H9 (cell line): Measurements from ENCODE around the gene B3GLCT. TPM values are rescaled to one million over a fixed set of nuclear protein-coding genes. Genes with fewer than 3 reads are reported as not detected.

Source experiments
- DNase-seq: peaks from one replicate; pipeline ENCODE4 v3.0.0-alpha.2; 2017
- H2AFZ ChIP-seq: one replicate; pipeline ENCODE4 v1.6.1; 2013; ENCODE audit warnings: mild to moderate bottlenecking, low read length, control low read depth, moderate library complexity
- H2AK5ac ChIP-seq: 2 replicates; pipeline ENCODE4 v1.6.1; 2013; ENCODE audit warnings: low read length, control low read depth, mixed read lengths; ENCODE audit not compliant: insufficient read length
- H2BK120ac ChIP-seq: one replicate; pipeline ENCODE4 v1.6.1; 2013; ENCODE audit warnings: low read depth, mild to moderate bottlenecking, low read length, control low read depth, inconsistent platforms; ENCODE audit not compliant: poor library complexity, severe bottlenecking
- H2BK12ac ChIP-seq: 2 replicates; pipeline ENCODE4 v1.6.1; 2013; ENCODE audit warnings: low read length, control low read depth, mixed read lengths, low read depth; ENCODE audit not compliant: insufficient read length
- H2BK15ac ChIP-seq: 2 replicates; pipeline ENCODE4 v1.6.1; 2013; ENCODE audit warnings: low read depth, low read length, control low read depth
- H2BK20ac ChIP-seq: one replicate; pipeline ENCODE4 v1.6.1; 2013; ENCODE audit warnings: low read depth, mild to moderate bottlenecking, low read length, control low read depth, inconsistent platforms; ENCODE audit not compliant: poor library complexity, severe bottlenecking
- H2BK5ac ChIP-seq: 2 replicates; pipeline ENCODE4 v1.6.1; 2013; ENCODE audit warnings: low read length, control low read depth, mixed read lengths; ENCODE audit not compliant: insufficient read length
- H3K14ac ChIP-seq: 2 replicates; pipeline ENCODE4 v1.6.1; 2013; ENCODE audit warnings: low read length, control low read depth; ENCODE audit not compliant: insufficient read depth
- H3K18ac ChIP-seq: 2 replicates; pipeline ENCODE4 v1.6.1; 2013; ENCODE audit warnings: low read depth, mild to moderate bottlenecking, mixed read lengths, low read length, control low read depth; ENCODE audit not compliant: insufficient read length
- H3K23ac ChIP-seq: 2 replicates; pipeline ENCODE4 v1.6.1; 2013; ENCODE audit warnings: low read length, control low read depth, mixed read lengths, low read depth; ENCODE audit not compliant: insufficient read length
- H3K23me2 ChIP-seq: 2 replicates; pipeline ENCODE4 v1.6.1; 2013; ENCODE audit warnings: low read depth, mild to moderate bottlenecking, mixed read lengths, low read length, control low read depth; ENCODE audit not compliant: insufficient read length, poor library complexity, severe bottlenecking
- H3K27ac ChIP-seq: 2 replicates; pipeline ENCODE4 v1.5.1; 2013; ENCODE audit warnings: low read length, control low read depth, mixed read lengths, low read depth; ENCODE audit not compliant: insufficient read length
- H3K27me3 ChIP-seq: 2 replicates; pipeline ENCODE4 v1.6.1; 2013; ENCODE audit warnings: low read length, control low read depth, inconsistent platforms; ENCODE audit not compliant: insufficient read depth
- H3K4ac ChIP-seq: 2 replicates; pipeline ENCODE4 v1.6.1; 2013; ENCODE audit warnings: low read depth, mild to moderate bottlenecking, control low read depth, inconsistent platforms, low read length, moderate library complexity
- H3K4me1 ChIP-seq: 2 replicates; pipeline ENCODE4 v1.6.1; 2013; ENCODE audit warnings: low read length, control low read depth, inconsistent platforms; ENCODE audit not compliant: insufficient read depth
- H3K4me2 ChIP-seq: 2 replicates; pipeline ENCODE4 v1.6.1; 2013; ENCODE audit warnings: low read length, control low read depth, mixed read lengths; ENCODE audit not compliant: insufficient read length, insufficient read depth
- H3K56ac ChIP-seq: 2 replicates; pipeline ENCODE4 v1.6.1; 2013; ENCODE audit warnings: low read depth, mild to moderate bottlenecking, mixed read lengths, low read length, control low read depth; ENCODE audit not compliant: insufficient read length
- H3K79me1 ChIP-seq: 2 replicates; pipeline ENCODE4 v1.6.1; 2013; ENCODE audit warnings: low read depth, mild to moderate bottlenecking, moderate library complexity, low read length, control low read depth, inconsistent platforms; ENCODE audit not compliant: insufficient read depth, poor library complexity, severe bottlenecking
- H3K79me2 ChIP-seq: 2 replicates; pipeline ENCODE4 v1.6.1; 2013; ENCODE audit warnings: low read length, control low read depth, inconsistent platforms; ENCODE audit not compliant: insufficient read depth
- H3K9ac ChIP-seq: 2 replicates; pipeline ENCODE4 v1.6.1; 2013; ENCODE audit warnings: low read length, control low read depth, mixed read lengths; ENCODE audit not compliant: insufficient read length; ENCODE audit errors: extremely low read depth
- H3K9me3 ChIP-seq: one replicate; pipeline ENCODE4 v1.6.1; 2013; ENCODE audit warnings: low read depth, low read length, inconsistent platforms; ENCODE audit not compliant: control insufficient read depth
- H3T11ph ChIP-seq: one replicate; pipeline ENCODE4 v1.6.1; 2013; ENCODE audit warnings: mild to moderate bottlenecking, low read length, control low read depth, inconsistent platforms
- H4K20me1 ChIP-seq: one replicate; pipeline ENCODE4 v1.6.1; 2013; ENCODE audit not compliant: control insufficient read depth, insufficient read length, insufficient read depth
- H4K5ac ChIP-seq: 2 replicates; pipeline ENCODE4 v1.6.1; 2013; ENCODE audit warnings: low read depth, mild to moderate bottlenecking, mixed read lengths, low read length, control low read depth; ENCODE audit not compliant: insufficient read length
- H4K8ac ChIP-seq: replicated peaks from 2 replicates; pipeline ENCODE4 v1.6.1; 2013; ENCODE audit warnings: low read length, control low read depth, mixed read lengths, low read depth; ENCODE audit not compliant: insufficient read length
- H4K91ac ChIP-seq: 2 replicates; pipeline ENCODE4 v1.6.1; 2013; ENCODE audit warnings: low read depth, mild to moderate bottlenecking, moderate library complexity, mixed read lengths, low read length, control low read depth; ENCODE audit not compliant: insufficient read length
- H3K27ac Mint-ChIP-seq, 3 experiments: 2 replicates in 2 of 3; 3 replicates in 1 of 3; pipeline ENCODE4 v1.8.0; 2020 to 2021; ENCODE audit warnings: mixed read lengths in 3 of 3, mild to moderate bottlenecking in 1 of 3, moderate library complexity in 1 of 3
- H3K27me3 Mint-ChIP-seq: 2 replicates; pipeline ENCODE4 v1.8.0; 2021; ENCODE audit warnings: low read depth, mild to moderate bottlenecking, moderate library complexity, mixed read lengths
- H3K36me3 Mint-ChIP-seq, 3 experiments: 2 replicates in 2 of 3; 3 replicates in 1 of 3; pipeline ENCODE4 v1.8.0; 2020 to 2021; ENCODE audit warnings: low read depth in 3 of 3, mixed read lengths in 3 of 3; ENCODE audit not compliant: insufficient read depth in 1 of 3
- H3K4me1 Mint-ChIP-seq, 2 experiments: 2 replicates each; pipeline ENCODE4 v1.8.0; 2020; ENCODE audit warnings: mixed read lengths in 2 of 2
- H3K4me3 Mint-ChIP-seq, 2 experiments: 2 replicates in 1 of 2; 3 replicates in 1 of 2; pipeline ENCODE4 v1.8.0; 2020 to 2021; ENCODE audit warnings: mild to moderate bottlenecking in 2 of 2, mixed read lengths in 2 of 2, moderate library complexity in 1 of 2
- H3K9me3 Mint-ChIP-seq, 2 experiments: 2 replicates in 1 of 2; 3 replicates in 1 of 2; pipeline ENCODE4 v1.8.0; 2020; ENCODE audit warnings: mild to moderate bottlenecking in 2 of 2, mixed read lengths in 2 of 2, moderate library complexity in 1 of 2
- WGBS: extraction: QIAGEN DNeasy Blood & Tissue Kit; methylation state at CpG from one replicate; pipeline ENCODE4 v1.1.7; 2013; ENCODE audit warnings: missing lambda C conversion rate, low lambda C conversion rate, mixed read lengths; ENCODE audit not compliant: insufficient read length; ENCODE audit errors: extremely low coverage; 5-methylcytosine and 5-hydroxymethylcytosine counted together
- total RNA-seq: library from RNA; stranded (reverse); gene quantifications from 2 replicates; pipeline ENCODE4 v1.2.1, GENCODE V29; 2021
- TF ChIP-seq, protein P1 (sequence below): fragments of 200-600 bp; sonication (generic); conservative IDR thresholded peaks from 3 replicates; pipeline ENCODE4 v1.8.0; 2021; ENCODE audit warnings: antibody characterized with exemption, mild to moderate bottlenecking

The B3GLCT gene
- total RNA-seq, 1 experiment from 2014 or later: 5.4 TPM

DNA sequence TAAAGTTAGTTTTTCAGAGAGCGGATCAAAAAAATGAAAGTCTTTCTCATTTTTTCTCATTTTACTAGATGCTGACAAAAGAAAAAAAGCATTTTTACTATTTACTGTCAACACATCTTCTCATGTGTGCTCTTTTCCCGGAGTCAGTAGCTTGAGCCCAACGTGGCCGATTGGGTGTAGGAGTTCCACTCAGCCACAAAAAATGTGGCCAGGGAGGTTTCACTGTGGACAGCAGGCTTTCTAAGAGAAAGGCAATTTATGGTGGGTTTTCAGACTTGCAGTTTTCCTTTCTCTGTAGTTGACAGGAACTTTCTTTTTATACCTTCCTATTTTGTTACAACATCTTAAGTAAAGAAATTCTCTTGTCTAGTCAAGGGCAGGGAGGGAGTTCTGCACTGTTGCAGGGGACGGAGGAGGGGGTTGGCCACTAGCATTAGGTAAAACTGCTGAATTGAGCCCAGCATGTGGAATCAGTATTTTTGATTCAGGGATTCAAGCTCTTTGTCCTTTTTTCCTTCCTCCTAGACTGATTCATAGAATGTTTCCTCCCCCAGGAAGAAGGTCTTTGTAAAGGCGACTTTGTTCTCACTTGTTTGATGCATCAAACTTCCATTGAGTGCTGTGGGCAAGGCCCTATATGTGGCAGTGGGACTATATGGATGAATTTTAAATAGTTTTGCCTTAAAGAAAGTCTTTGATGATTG lies 123.1 kb downstream of the B3GLCT start:
- Histone ChIP-seq H3K23ac (no peak overlapping the region), H2BK5ac (no peak overlapping the region), H4K8ac (no peak overlapping the region), H3K9ac (no peak overlapping the region), H3K27ac (no peak overlapping the region), H4K5ac (no peak overlapping the region), H3T11ph (no peak overlapping the region), H3K18ac (no peak overlapping the region), H3K4me2 (no peak overlapping the region), H3K14ac (no peak overlapping the region), H3K9me3 (no peaks in the 10 kb centered on the region), H4K91ac (no peak overlapping the region), H2BK15ac (no peak overlapping the region), H3K79me2 (no peaks in the 10 kb centered on the region), H2BK12ac (no peak overlapping the region), H3K79me1 (no peaks in the 10 kb centered on the region), H3K4me1 (no peaks in the 10 kb centered on the region; the same call in 1 of the 2 replicates), H3K4ac (no peak overlapping the region), H3K27me3 (no peaks in the 10 kb centered on the region), H2AK5ac (no peak overlapping the region), H4K20me1 (no peaks in the 10 kb centered on the region), H3K23me2 (no peaks in the 10 kb centered on the region), H2AFZ (no peak overlapping the region), H2BK120ac (no peak overlapping the region), H3K56ac (no peak overlapping the region), H2BK20ac (no peak overlapping the region)
- H3K27ac Mint-ChIP-seq: no peak overlapping the region; a peak in 1 of 7 replicates
- TF ChIP-seq, protein P1, sequence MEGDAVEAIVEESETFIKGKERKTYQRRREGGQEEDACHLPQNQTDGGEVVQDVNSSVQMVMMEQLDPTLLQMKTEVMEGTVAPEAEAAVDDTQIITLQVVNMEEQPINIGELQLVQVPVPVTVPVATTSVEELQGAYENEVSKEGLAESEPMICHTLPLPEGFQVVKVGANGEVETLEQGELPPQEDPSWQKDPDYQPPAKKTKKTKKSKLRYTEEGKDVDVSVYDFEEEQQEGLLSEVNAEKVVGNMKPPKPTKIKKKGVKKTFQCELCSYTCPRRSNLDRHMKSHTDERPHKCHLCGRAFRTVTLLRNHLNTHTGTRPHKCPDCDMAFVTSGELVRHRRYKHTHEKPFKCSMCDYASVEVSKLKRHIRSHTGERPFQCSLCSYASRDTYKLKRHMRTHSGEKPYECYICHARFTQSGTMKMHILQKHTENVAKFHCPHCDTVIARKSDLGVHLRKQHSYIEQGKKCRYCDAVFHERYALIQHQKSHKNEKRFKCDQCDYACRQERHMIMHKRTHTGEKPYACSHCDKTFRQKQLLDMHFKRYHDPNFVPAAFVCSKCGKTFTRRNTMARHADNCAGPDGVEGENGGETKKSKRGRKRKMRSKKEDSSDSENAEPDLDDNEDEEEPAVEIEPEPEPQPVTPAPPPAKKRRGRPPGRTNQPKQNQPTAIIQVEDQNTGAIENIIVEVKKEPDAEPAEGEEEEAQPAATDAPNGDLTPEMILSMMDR: no peak
- peaks cover 0 to 5% (median 2%) of the 10 kb centered on the region in 3 experiments; a peak in 3 of 7 replicates for H3K36me3 Mint-ChIP-seq
- H3K9me3 Mint-ChIP-seq: no peaks in the 10 kb centered on the region; a peak in 1 of 5 replicates
- peaks cover 0 to 8% of the 10 kb centered on the region in 2 experiments; a peak in 2 of 4 replicates for H3K4me1 Mint-ChIP-seq
- H3K27me3 Mint-ChIP-seq: no peaks in the 10 kb centered on the region
- H3K4me3 Mint-ChIP-seq: no peak overlapping the region
- DNase-seq: no peak
- no CpG with 5 or more reads among the region's 6 CpGs for WGBS
